OCI-LY1 (cell line): ENCODE measurements around the gene MPZL1.
A peak's percentile ranks its signal among the peaks of the same experiment; 100 is the strongest.

ENCODE experiments used
- H2AFZ ChIP-seq: fragments of 200-600 bp; sonication (generic), shearing (Covaris generic); 2 replicates; pipeline ENCODE4 v1.6.0; 2014; ENCODE audit warnings: antibody characterized with exemption, mild to moderate bottlenecking, low read length
- H3F3A ChIP-seq: fragments of 200-600 bp; sonication (generic), shearing (Covaris generic); 2 replicates; pipeline ENCODE4 v1.6.0; 2014; ENCODE audit warnings: mild to moderate bottlenecking, antibody characterized with exemption, low read length, moderate library complexity; ENCODE audit not compliant: insufficient read depth
- H3K27ac ChIP-seq: fragments of 200-600 bp; sonication (generic); 2 replicates; pipeline ENCODE4 v1.5.1; 2014; ENCODE audit warnings: low read length, mixed run types, mild to moderate bottlenecking, low read depth; ENCODE audit not compliant: poor library complexity, severe bottlenecking
- H3K27me3 ChIP-seq: fragments of 200-600 bp; sonication (generic); 2 replicates; pipeline ENCODE4 v1.6.0; 2014; ENCODE audit warnings: antibody characterized with exemption, mild to moderate bottlenecking, low read length, moderate library complexity; ENCODE audit not compliant: insufficient read depth
- H3K36me3 ChIP-seq: fragments of 200-600 bp; sonication (generic); 2 replicates; pipeline ENCODE4 v1.6.1; 2014; ENCODE audit warnings: mild to moderate bottlenecking, antibody characterized with exemption, low read length, moderate library complexity, mixed read lengths; ENCODE audit not compliant: insufficient read depth
- H3K4me1 ChIP-seq: fragments of 200-600 bp; sonication (generic); 2 replicates; pipeline ENCODE4 v1.5.1; 2014; ENCODE audit warnings: mild to moderate bottlenecking, low read length, moderate library complexity; ENCODE audit not compliant: insufficient read depth, severe bottlenecking
- H3K4me2 ChIP-seq: fragments of 200-600 bp; sonication (generic), shearing (Covaris generic); 2 replicates; pipeline ENCODE4 v1.6.1; 2014; ENCODE audit warnings: low read length
- H3K4me3 ChIP-seq: fragments of 200-600 bp; sonication (generic); 2 replicates; pipeline ENCODE4 v1.5.1; 2014; ENCODE audit warnings: low read length, low read depth, mild to moderate bottlenecking, mixed read lengths; ENCODE audit not compliant: poor library complexity, severe bottlenecking
- H3K79me2 ChIP-seq: fragments of 200-600 bp; shearing (Covaris generic); 2 replicates; pipeline ENCODE4 v1.6.1; 2016; ENCODE audit warnings: mixed run types, low read length, mixed read lengths; ENCODE audit not compliant: insufficient read depth
- H3K9ac ChIP-seq: fragments of 200-600 bp; sonication (generic), shearing (Covaris generic); 2 replicates; pipeline ENCODE4 v1.6.1; 2014; ENCODE audit warnings: mild to moderate bottlenecking, low read length, mixed read lengths
- H3K9me2 ChIP-seq: fragments of 200-600 bp; sonication (generic), shearing (Covaris generic); 2 replicates; pipeline ENCODE4 v1.6.1; 2014; ENCODE audit warnings: low read depth, mild to moderate bottlenecking, low read length, mixed read lengths
- H3K9me3 ChIP-seq: fragments of 200-600 bp; shearing (Covaris generic); 2 replicates; pipeline ENCODE4 v1.6.1; 2014; ENCODE audit warnings: low read length, mixed read lengths
- H4K20me1 ChIP-seq: fragments of 200-600 bp; sonication (generic), shearing (Covaris generic); 2 replicates; pipeline ENCODE4 v1.6.0; 2016; ENCODE audit warnings: mild to moderate bottlenecking, low read length; ENCODE audit not compliant: insufficient read depth
- CTCF ChIP-seq: fragments of 200-600 bp; sonication (generic), shearing (Covaris generic); IDR thresholded peaks from 2 replicates; pipeline ENCODE4 v1.5.1; 2017; ENCODE audit warnings: mild to moderate bottlenecking, antibody characterized with exemption, low read length, moderate library complexity, mixed read lengths
- EZH2 ChIP-seq: fragments of 200-600 bp; sonication (generic), shearing (Covaris generic); IDR thresholded peaks from 2 replicates; pipeline ENCODE4 v1.8.0; 2017; ENCODE audit warnings: borderline replicate concordance, mixed run types, mild to moderate bottlenecking, antibody characterized with exemption, low read length, moderate library complexity, mixed read lengths

The MPZL1 gene

GRCh38 chr1:167721617-167722151, at the start of gene MPZL1:
Gene MPZL1, plus strand, starts transcription at chr1:167721982. Its CDS starts 170 bp downstream, at chr1:167722152.
- Histone ChIP-seq H3K27ac (peak within 1 kb of the TSS; percentile 88), H3K4me2 (peak within 1 kb of the TSS; percentile 95), H3K9me2 (no peaks in the 10 kb centered on the region)

GRCh38 chr1:167672831-167673230, 49.0 kb upstream of the MPZL1 start:
- Histone ChIP-seq H4K20me1 (no peaks in the 10 kb centered on the region), H2AFZ (no peak overlapping the region), H3K79me2 (peaks cover 5% of the 10 kb centered on the region), H3K9me2 (no peaks in the 10 kb centered on the region), H3K4me1 (peaks cover 44% of the 10 kb centered on the region), H3K27ac (no peak overlapping the region), H3K4me3 (no peak overlapping the region), H3K9me3 (no peaks in the 10 kb centered on the region), H3F3A (no peaks in the 10 kb centered on the region), H3K9ac (no peak overlapping the region), H3K27me3 (no peaks in the 10 kb centered on the region), H3K4me2 (no peak overlapping the region), H3K36me3 (peaks cover 67% of the 10 kb centered on the region)
- TF ChIP-seq CTCF (no peak), EZH2 (no peak)

More at GRCh38 chr1:167721617-167722151, at the start of gene MPZL1:
- 0 out of 2 replicates have a peak, but pooled peaks cover 4% of the 10 kb centered on the region for H3F3A ChIP-seq
- H2AFZ ChIP-seq: peak within 1 kb of the TSS; percentile 51
- H3K4me3 ChIP-seq: peak within 1 kb of the TSS; percentile 78
- TF ChIP-seq CTCF: no peak
- no peak for TF ChIP-seq EZH2
- no peaks in the 10 kb centered on the region for H3K36me3 ChIP-seq
- no peaks in the 10 kb centered on the region for H4K20me1 ChIP-seq
- no peaks in the 10 kb centered on the region for H3K9me3 ChIP-seq
- H3K27me3 ChIP-seq: no peaks in the 10 kb centered on the region
- H3K9ac ChIP-seq: peak within 1 kb of the TSS; percentile 70
- peaks cover 78% of the 10 kb centered on the region for H3K4me1 ChIP-seq
- peaks cover 35% of the 10 kb centered on the region for H3K79me2 ChIP-seq

DNA sequence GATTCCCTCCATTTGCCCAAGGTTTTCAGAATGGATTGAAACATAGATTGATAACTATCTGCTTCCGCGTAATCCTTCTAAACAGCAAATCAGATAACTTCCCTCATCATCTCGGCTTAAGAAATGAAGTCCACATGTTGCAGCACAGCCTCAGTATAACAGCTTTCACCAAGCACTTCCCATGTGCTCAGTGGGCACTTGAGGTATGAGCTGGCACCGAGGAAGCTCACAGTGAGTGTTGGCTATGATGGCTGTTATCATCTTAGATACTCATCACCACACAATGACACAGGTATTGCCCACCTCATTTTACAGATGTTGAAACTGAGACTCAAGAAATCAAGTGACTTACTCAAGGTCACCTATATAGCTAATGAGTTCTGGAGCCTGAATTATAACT, 48.5 kb upstream of the MPZL1 start:
- Histone ChIP-seq H3K27ac (no peak overlapping the region), H3K4me2 (no peak overlapping the region), H3K9me3 (no peaks in the 10 kb centered on the region), H3K4me1 (peaks cover 39% of the 10 kb centered on the region), H3K9me2 (no peaks in the 10 kb centered on the region), H3F3A (no peaks in the 10 kb centered on the region), H3K79me2 (peaks cover 5% of the 10 kb centered on the region), H4K20me1 (no peaks in the 10 kb centered on the region), H3K27me3 (no peaks in the 10 kb centered on the region), H3K36me3 (peaks cover 67% of the 10 kb centered on the region), H3K4me3 (no peak overlapping the region), H3K9ac (no peak overlapping the region), H2AFZ (no peak overlapping the region)
- TF ChIP-seq EZH2 (no peak), CTCF (no peak)
